ENCODE results near the gene ARHGEF4. TPM values are rescaled to one million over a fixed set of nuclear protein-coding genes. Genes with fewer than 3 reads are reported as not detected.

Gene ARHGEF4
- total RNA-seq, 1 donor from 2014 or later: 74.8 TPM

- TF ChIP-seq, protein P1, sequence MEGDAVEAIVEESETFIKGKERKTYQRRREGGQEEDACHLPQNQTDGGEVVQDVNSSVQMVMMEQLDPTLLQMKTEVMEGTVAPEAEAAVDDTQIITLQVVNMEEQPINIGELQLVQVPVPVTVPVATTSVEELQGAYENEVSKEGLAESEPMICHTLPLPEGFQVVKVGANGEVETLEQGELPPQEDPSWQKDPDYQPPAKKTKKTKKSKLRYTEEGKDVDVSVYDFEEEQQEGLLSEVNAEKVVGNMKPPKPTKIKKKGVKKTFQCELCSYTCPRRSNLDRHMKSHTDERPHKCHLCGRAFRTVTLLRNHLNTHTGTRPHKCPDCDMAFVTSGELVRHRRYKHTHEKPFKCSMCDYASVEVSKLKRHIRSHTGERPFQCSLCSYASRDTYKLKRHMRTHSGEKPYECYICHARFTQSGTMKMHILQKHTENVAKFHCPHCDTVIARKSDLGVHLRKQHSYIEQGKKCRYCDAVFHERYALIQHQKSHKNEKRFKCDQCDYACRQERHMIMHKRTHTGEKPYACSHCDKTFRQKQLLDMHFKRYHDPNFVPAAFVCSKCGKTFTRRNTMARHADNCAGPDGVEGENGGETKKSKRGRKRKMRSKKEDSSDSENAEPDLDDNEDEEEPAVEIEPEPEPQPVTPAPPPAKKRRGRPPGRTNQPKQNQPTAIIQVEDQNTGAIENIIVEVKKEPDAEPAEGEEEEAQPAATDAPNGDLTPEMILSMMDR (IDR thresholded peaks at IDR 0.05; ENCODE audit: insufficient read depth, low read length, severe bottlenecking): no peak
- Histone ChIP-seq H3K27me3 (ENCODE audit: control insufficient read depth, insufficient read depth, low read length) (no peaks in the 10 kb centered on the region), H3K36me3 (ENCODE audit: control insufficient read depth, insufficient read depth, low read length) (peaks cover 26% of the 10 kb centered on the region), H3K4me3 (ENCODE audit: low read depth, low read length) (no peak overlapping the region)
- FAIRE-seq (no peak), DNase-seq (ENCODE audit: low read depth) (no peak)
Measured at GRCh38 chr2:131048641-131049040, 211.9 kb downstream of the ARHGEF4 start.

GRCh38 chr2:131049150-131049718, 212.5 kb downstream of the ARHGEF4 start:
- TF ChIP-seq, protein P1 (IDR thresholded peaks at IDR 0.05; ENCODE audit: insufficient read depth, low read length, severe bottlenecking): no peak
- no peak for DNase-seq (ENCODE audit: low read depth)
- Histone ChIP-seq H3K27me3 (ENCODE audit: control insufficient read depth, insufficient read depth, low read length) (no peaks in the 10 kb centered on the region), H3K4me3 (ENCODE audit: low read depth, low read length) (no peak overlapping the region), H3K36me3 (ENCODE audit: control insufficient read depth, insufficient read depth, low read length) (peaks cover 27% of the 10 kb centered on the region)
- no peak for FAIRE-seq

GRCh38 chr2:131050896-131051295, 214.2 kb downstream of the ARHGEF4 start:
- no peak for FAIRE-seq

DNA sequence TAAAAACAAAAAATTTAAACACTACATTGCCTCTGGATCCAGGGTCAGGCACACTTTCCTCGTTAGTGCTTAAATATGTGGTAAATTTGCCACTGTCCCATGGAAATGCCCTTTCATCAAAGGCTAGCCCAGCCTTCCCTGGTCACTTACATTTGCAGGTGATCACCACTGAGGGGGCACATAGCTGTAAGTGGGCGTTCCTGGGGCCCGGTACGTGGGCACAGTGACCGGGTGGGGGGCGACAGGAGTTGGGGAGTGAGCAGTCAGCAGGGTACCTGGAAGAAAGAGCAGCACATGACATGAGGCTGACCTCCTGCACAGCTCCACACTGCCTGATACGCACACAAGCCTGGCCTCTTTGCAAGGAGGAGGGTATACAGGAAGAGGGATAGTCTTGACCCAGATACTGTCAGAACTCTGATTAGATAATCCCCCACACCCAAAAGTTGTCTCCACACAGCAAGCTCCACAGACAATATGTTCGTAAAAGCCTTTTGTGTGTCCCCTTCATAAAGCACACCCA, 216.1 kb downstream of the ARHGEF4 start:
- FAIRE-seq (no peak), DNase-seq (ENCODE audit: low read depth) (no peak)
- Histone ChIP-seq H3K36me3 (ENCODE audit: control insufficient read depth, insufficient read depth, low read length) (peaks cover 37% of the 10 kb centered on the region), H3K27me3 (ENCODE audit: control insufficient read depth, insufficient read depth, low read length) (no peaks in the 10 kb centered on the region), H3K4me3 (ENCODE audit: low read depth, low read length) (no peak overlapping the region)
- TF ChIP-seq, protein P1 (IDR thresholded peaks at IDR 0.05; ENCODE audit: insufficient read depth, low read length, severe bottlenecking): no peak

More at GRCh38 chr2:131050896-131051295, 214.2 kb downstream of the ARHGEF4 start:
- no peak for DNase-seq (ENCODE audit: low read depth)
- TF ChIP-seq, protein P1 (IDR thresholded peaks at IDR 0.05; ENCODE audit: insufficient read depth, low read length, severe bottlenecking): no peak
- Histone ChIP-seq H3K27me3 (ENCODE audit: control insufficient read depth, insufficient read depth, low read length) (no peaks in the 10 kb centered on the region), H3K4me3 (ENCODE audit: low read depth, low read length) (no peak overlapping the region), H3K36me3 (ENCODE audit: control insufficient read depth, insufficient read depth, low read length) (peaks cover 37% of the 10 kb centered on the region)

DNA sequence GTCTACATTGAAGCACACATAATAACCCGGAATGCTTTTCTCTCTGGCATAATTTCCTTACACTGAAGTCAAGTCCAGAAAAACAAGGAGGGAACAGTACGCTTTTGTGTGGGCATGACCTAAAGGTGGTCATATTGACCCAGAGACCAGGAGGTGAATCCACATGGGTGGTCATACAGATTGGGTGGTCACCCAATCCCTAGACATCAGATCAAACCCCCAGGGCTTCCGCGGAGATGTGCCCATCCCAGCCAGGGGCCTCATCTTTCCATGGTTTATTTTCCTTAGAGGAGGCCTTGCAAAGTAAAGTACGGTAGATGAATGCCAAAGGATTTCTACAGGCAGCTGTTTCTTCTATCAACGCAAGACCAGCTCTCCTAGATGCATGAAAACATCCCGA, 217.8 kb downstream of the ARHGEF4 start:
- Histone ChIP-seq H3K27me3 (ENCODE audit: control insufficient read depth, insufficient read depth, low read length) (no peaks in the 10 kb centered on the region), H3K4me3 (ENCODE audit: low read depth, low read length) (no peak overlapping the region), H3K36me3 (ENCODE audit: control insufficient read depth, insufficient read depth, low read length) (peaks cover 39% of the 10 kb centered on the region)
- FAIRE-seq (no peak), DNase-seq (ENCODE audit: low read depth) (no peak)
- TF ChIP-seq, protein P1 (IDR thresholded peaks at IDR 0.05; ENCODE audit: insufficient read depth, low read length, severe bottlenecking): no peak
